HepG2 (cell line): ENCODE results near the gene SPATA13. TPM values are rescaled to one million over a fixed set of nuclear protein-coding genes. Genes with fewer than 3 reads are reported as not detected.

Experiments used
- AKAP8 ChIP-seq: sonication (generic); formaldehyde crosslinking; IDR thresholded peaks from 2 replicates; pipeline ENCODE4 v1.5.1; 2020; ENCODE audit warnings: mild to moderate bottlenecking, missing genetic modification reagents
- CHD4 ChIP-seq: fragments of 200-600 bp; sonication (generic); IDR thresholded peaks from 2 replicates; pipeline ENCODE4 v1.7.0; 2017; ENCODE audit warnings: mild to moderate bottlenecking, low read length, borderline replicate concordance
- ERF ChIP-seq: IDR thresholded peaks from 2 replicates; pipeline ENCODE4 v1.6.1; 2018; ENCODE audit warnings: missing biosample characterization, missing genetic modification reagents
- KAT2B ChIP-seq: fragments of 150-350 bp; IDR thresholded peaks from 2 replicates; pipeline ENCODE4 v1.6.1; 2014; ENCODE audit warnings: low read depth, low read length, borderline replicate concordance
- MIER3 ChIP-seq: IDR thresholded peaks from 2 replicates; pipeline ENCODE4 v1.6.1; 2016; ENCODE audit warnings: missing compliant biosample characterization, borderline replicate concordance
- NFYC ChIP-seq: IDR thresholded peaks from 2 replicates; pipeline ENCODE4 v1.6.1; 2016; ENCODE audit warnings: missing genetic modification reagents, missing compliant biosample characterization
- SNAPC2 ChIP-seq: sonication (generic); formaldehyde crosslinking; IDR thresholded peaks from 2 replicates; pipeline ENCODE4 v1.8.1; 2022; ENCODE audit warnings: mild to moderate bottlenecking, missing genetic modification reagents
- SP140L ChIP-seq: sonication (generic); formaldehyde crosslinking; IDR thresholded peaks from 2 replicates; pipeline ENCODE4 v1.4.0; 2020; ENCODE audit warnings: missing genetic modification reagents, borderline replicate concordance
- XBP1 ChIP-seq: sonication (generic); formaldehyde crosslinking; IDR thresholded peaks from 2 replicates; pipeline ENCODE4 v1.5.0; 2020; ENCODE audit warnings: missing genetic modification reagents
- ZFP36L1 ChIP-seq: sonication (generic); formaldehyde crosslinking; IDR thresholded peaks from 2 replicates; pipeline ENCODE4 v1.8.0; 2022; ENCODE audit warnings: mild to moderate bottlenecking, missing genetic modification reagents, moderate library complexity
- ZFP62 ChIP-seq: sonication (generic); formaldehyde crosslinking; IDR thresholded peaks from 2 replicates; pipeline ENCODE4 v1.4.0; 2020; ENCODE audit warnings: missing genetic modification reagents
- ZFP82 ChIP-seq: sonication (generic); formaldehyde crosslinking; IDR thresholded peaks from 2 replicates; pipeline ENCODE4 v1.5.1; 2020; ENCODE audit warnings: mild to moderate bottlenecking, missing genetic modification reagents, borderline replicate concordance
- ZNF235 ChIP-seq: sonication (generic); formaldehyde crosslinking; IDR thresholded peaks from 2 replicates; pipeline ENCODE4 v1.8.1; 2023; ENCODE audit warnings: mild to moderate bottlenecking, missing genetic modification reagents, borderline replicate concordance
- ZNF30 ChIP-seq: sonication (generic); formaldehyde crosslinking; IDR thresholded peaks from 2 replicates; pipeline ENCODE4 v1.5.0; 2020; ENCODE audit warnings: mild to moderate bottlenecking, missing genetic modification reagents
- ZNF530 ChIP-seq: sonication (generic); formaldehyde crosslinking; IDR thresholded peaks from 2 replicates; pipeline ENCODE4 v1.5.0; 2020; ENCODE audit warnings: low read depth, mild to moderate bottlenecking, missing genetic modification reagents
- ZNF792 ChIP-seq: IDR thresholded peaks from 2 replicates; pipeline ENCODE4 v1.6.1; 2016
- ZNF883 ChIP-seq: sonication (generic); formaldehyde crosslinking; IDR thresholded peaks from 2 replicates; pipeline ENCODE4 v1.5.1; 2020; ENCODE audit warnings: mild to moderate bottlenecking, missing genetic modification reagents; ENCODE audit errors: not compliant biosample characterization
- ZSCAN30 ChIP-seq: sonication (generic); formaldehyde crosslinking; IDR thresholded peaks from 2 replicates; pipeline ENCODE4 v1.5.0; 2020; ENCODE audit warnings: mild to moderate bottlenecking, missing genetic modification reagents
- polyA plus RNA-seq, 8 experiments: library from polyadenylated mRNA; depleted of rRNA in 3 of 8; stranded (reverse) in 7 of 8; unstranded in 1 of 8; fragments of >200 nt; fragmentation: Illumina TruSeq in 4 of 8; extraction: Trizol in 4 of 8; gene quantifications; 2 replicates each; pipeline versions ENCODE4 v1.2.1 to v1.2.3, GENCODE V29; 2011 to 2016; ENCODE audit warnings: low read depth in 4 of 8, missing spikeins in 1 of 8, mixed read lengths in 1 of 8; ENCODE audit not compliant: insufficient read depth in 1 of 8
- total RNA-seq, 5 experiments: library from RNA; depleted of rRNA; stranded (reverse); fragments of >200 nt; fragmentation: Illumina TruSeq; extraction: Trizol; gene quantifications; 2 replicates each; pipeline ENCODE4 v1.2.3, GENCODE V29; 2016; ENCODE audit warnings: low read depth in 1 of 5
- TF ChIP-seq, protein P1 (sequence below): IDR thresholded peaks from 2 replicates; pipeline ENCODE4 v1.6.1; 2016; ENCODE audit warnings: low read depth, missing genetic modification reagents, missing compliant biosample characterization
- TF ChIP-seq, protein P2 (sequence below): IDR thresholded peaks from 2 replicates; pipeline ENCODE4 v1.6.1; 2016
- TF ChIP-seq, protein P3 (sequence below), 2 experiments: sonication (generic) in 1 of 2; formaldehyde crosslinking in 1 of 2; IDR thresholded peaks; 2 replicates each; pipeline versions ENCODE4 v1.5.1 to v1.6.1; 2011 to 2020; ENCODE audit warnings: borderline replicate concordance in 1 of 2, low read depth in 1 of 2, low read length in 1 of 2, mild to moderate bottlenecking in 1 of 2, missing genetic modification reagents in 1 of 2, moderate library complexity in 1 of 2
- TF ChIP-seq, protein P4 (sequence below): sonication (generic); formaldehyde crosslinking; IDR thresholded peaks from 2 replicates; pipeline ENCODE4 v1.8.1; 2023; ENCODE audit warnings: mild to moderate bottlenecking, missing genetic modification reagents, borderline replicate concordance

SPATA13 gene
- total and polyA plus RNA-seq, 2 of the 13 experiments (the other 11 are each of a cell fraction or from before 2014, with no cell fraction given) = 11.3 to 14.2 TPM

DNA sequence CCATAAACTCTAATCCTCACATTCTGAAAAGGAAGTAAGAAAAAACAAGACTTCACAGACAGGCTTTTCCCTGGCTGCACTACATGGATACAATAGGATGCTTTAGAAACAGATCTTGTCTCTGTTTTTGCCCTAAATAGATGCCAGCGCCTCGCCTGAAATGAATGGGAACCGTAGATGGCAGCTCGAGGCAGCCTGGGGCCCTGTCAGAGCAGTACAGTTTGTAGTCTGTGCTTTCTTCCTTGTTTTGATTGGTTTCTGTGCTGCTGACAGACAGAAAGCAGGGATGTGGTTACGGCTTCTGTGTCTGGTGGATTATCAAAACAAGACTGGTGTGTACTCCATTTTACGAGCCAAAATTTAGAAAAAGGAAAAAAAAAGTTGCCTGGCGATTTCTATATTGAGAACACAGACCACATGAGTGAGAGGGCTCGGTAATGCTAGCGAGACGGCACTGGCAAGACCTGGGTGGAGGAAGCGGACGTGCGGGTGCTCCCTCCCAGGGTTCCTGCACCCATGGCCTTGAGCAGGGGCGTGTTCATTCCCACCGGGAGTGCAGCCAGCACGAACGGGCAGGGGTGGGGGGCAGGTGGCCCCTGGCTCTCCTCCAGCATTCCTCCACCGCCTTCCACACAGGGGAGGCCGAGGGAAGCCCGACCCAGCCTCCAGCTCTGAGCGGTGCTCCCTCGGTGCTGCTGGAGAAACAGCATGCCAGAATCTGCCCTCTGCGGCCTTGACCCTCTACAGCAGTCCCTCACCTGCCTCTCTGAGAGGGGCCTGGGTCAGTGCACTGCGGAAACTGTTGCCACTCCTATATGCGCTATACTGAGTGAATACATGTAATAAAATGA lies 111.3 kb downstream of the SPATA13 start (continued):
- TF ChIP-seq, protein P1, sequence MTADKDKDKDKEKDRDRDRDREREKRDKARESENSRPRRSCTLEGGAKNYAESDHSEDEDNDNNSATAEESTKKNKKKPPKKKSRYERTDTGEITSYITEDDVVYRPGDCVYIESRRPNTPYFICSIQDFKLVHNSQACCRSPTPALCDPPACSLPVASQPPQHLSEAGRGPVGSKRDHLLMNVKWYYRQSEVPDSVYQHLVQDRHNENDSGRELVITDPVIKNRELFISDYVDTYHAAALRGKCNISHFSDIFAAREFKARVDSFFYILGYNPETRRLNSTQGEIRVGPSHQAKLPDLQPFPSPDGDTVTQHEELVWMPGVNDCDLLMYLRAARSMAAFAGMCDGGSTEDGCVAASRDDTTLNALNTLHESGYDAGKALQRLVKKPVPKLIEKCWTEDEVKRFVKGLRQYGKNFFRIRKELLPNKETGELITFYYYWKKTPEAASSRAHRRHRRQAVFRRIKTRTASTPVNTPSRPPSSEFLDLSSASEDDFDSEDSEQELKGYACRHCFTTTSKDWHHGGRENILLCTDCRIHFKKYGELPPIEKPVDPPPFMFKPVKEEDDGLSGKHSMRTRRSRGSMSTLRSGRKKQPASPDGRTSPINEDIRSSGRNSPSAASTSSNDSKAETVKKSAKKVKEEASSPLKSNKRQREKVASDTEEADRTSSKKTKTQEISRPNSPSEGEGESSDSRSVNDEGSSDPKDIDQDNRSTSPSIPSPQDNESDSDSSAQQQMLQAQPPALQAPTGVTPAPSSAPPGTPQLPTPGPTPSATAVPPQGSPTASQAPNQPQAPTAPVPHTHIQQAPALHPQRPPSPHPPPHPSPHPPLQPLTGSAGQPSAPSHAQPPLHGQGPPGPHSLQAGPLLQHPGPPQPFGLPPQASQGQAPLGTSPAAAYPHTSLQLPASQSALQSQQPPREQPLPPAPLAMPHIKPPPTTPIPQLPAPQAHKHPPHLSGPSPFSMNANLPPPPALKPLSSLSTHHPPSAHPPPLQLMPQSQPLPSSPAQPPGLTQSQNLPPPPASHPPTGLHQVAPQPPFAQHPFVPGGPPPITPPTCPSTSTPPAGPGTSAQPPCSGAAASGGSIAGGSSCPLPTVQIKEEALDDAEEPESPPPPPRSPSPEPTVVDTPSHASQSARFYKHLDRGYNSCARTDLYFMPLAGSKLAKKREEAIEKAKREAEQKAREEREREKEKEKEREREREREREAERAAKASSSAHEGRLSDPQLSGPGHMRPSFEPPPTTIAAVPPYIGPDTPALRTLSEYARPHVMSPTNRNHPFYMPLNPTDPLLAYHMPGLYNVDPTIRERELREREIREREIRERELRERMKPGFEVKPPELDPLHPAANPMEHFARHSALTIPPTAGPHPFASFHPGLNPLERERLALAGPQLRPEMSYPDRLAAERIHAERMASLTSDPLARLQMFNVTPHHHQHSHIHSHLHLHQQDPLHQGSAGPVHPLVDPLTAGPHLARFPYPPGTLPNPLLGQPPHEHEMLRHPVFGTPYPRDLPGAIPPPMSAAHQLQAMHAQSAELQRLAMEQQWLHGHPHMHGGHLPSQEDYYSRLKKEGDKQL (CRISPR knock-in tag) = no peak
- TF ChIP-seq, protein P2, sequence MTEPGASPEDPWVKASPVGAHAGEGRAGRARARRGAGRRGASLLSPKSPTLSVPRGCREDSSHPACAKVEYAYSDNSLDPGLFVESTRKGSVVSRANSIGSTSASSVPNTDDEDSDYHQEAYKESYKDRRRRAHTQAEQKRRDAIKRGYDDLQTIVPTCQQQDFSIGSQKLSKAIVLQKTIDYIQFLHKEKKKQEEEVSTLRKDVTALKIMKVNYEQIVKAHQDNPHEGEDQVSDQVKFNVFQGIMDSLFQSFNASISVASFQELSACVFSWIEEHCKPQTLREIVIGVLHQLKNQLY (CRISPR knock-in tag) = no peak; the same call in 1 of the 2 replicates
- no peak for TF ChIP-seq SP140L
- TF ChIP-seq ZNF30 = no peak
- TF ChIP-seq ZFP82 (CRISPR knock-in tag) = no peak
- TF ChIP-seq, protein P3, sequence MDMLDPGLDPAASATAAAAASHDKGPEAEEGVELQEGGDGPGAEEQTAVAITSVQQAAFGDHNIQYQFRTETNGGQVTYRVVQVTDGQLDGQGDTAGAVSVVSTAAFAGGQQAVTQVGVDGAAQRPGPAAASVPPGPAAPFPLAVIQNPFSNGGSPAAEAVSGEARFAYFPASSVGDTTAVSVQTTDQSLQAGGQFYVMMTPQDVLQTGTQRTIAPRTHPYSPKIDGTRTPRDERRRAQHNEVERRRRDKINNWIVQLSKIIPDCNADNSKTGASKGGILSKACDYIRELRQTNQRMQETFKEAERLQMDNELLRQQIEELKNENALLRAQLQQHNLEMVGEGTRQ (IDR thresholded peaks at IDR 0.05; ENCODE audit: low read depth, low read length) = no peak
- TF ChIP-seq, protein P3 (CRISPR knock-in tag; IDR thresholded peaks at IDR 0.05; ENCODE audit: borderline replicate concordance) = no peak
- TF ChIP-seq ERF (CRISPR knock-in tag) = no peak
- TF ChIP-seq ZNF792 (CRISPR knock-in tag) = peak; percentile 55; the same call in 1 of the 2 replicates
- no peak for TF ChIP-seq KAT2B
- TF ChIP-seq ZFP36L1 (CRISPR knock-in tag) = no peak
- TF ChIP-seq, protein P4, sequence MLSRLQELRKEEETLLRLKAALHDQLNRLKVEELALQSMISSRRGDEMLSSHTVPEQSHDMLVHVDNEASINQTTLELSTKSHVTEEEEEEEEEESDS = no peak
- TF ChIP-seq ZFP62 (CRISPR knock-in tag) = no peak
- TF ChIP-seq ZSCAN30 = no peak
- TF ChIP-seq AKAP8 = no peak
- no peak for TF ChIP-seq MIER3 (CRISPR knock-in tag)
- no peak for TF ChIP-seq NFYC
- no peak for TF ChIP-seq ZNF530 (CRISPR knock-in tag)
- TF ChIP-seq SNAPC2 (CRISPR knock-in tag) = no peak
- no peak for TF ChIP-seq CHD4
- TF ChIP-seq XBP1 = no peak
- TF ChIP-seq ZNF883 (CRISPR knock-in tag) = no peak
- TF ChIP-seq ZNF235 (CRISPR knock-in tag) = no peak
